Peyer's patch (tissue), 4 donors: Measurements from ENCODE around the gene YPEL1. TPM values are rescaled to one million over a fixed set of nuclear protein-coding genes. Genes with fewer than 3 reads are reported as not detected.

Source experiments
- DNase-seq, 3 donors: peaks; one replicate each; pipeline ENCODE4 v3.0.0-alpha.2; 2017 to 2019
- H3K27ac ChIP-seq, 4 donors: fragments of 200-600 bp; sonication (generic); one replicate each; pipeline ENCODE4 v1.5.1; 2016 to 2019
- H3K27me3 ChIP-seq, 2 donors: fragments of 200-600 bp; sonication (generic); one replicate each; pipeline ENCODE4 v1.5.1; 2019
- H3K36me3 ChIP-seq, 3 donors: fragments of 200-600 bp; sonication (generic); one replicate each; pipeline ENCODE4 v1.5.1; 2016 to 2019
- H3K4me1 ChIP-seq, 4 donors: fragments of 200-600 bp; sonication (generic); one replicate each; pipeline ENCODE4 v1.5.1; 2016 to 2019
- H3K4me3 ChIP-seq, 4 donors: fragments of 200-600 bp; sonication (generic); 1 replicate in 3 of 4; 2 replicates in 1 of 4; pipeline ENCODE4 v1.5.1; 2016 to 2019; ENCODE audit warnings: mild to moderate bottlenecking in 1 of 4
- H3K9me3 ChIP-seq, 4 donors: fragments of 200-600 bp; sonication (generic); one replicate each; pipeline ENCODE4 v1.5.1; 2016 to 2019; ENCODE audit warnings: mild to moderate bottlenecking in 1 of 4
- POLR2A ChIP-seq, 2 donors: fragments of 450-650 bp; IDR thresholded peaks; one replicate each; pipeline ENCODE4 v1.5.1; 2017; ENCODE audit warnings: antibody characterized with exemption in 2 of 2, mild to moderate bottlenecking in 2 of 2, moderate library complexity in 2 of 2
- total RNA-seq, 4 donors: library from RNA; depleted of rRNA; stranded (reverse); fragments of >200 nt; gene quantifications; one replicate each; pipeline ENCODE4 v1.1.0, GENCODE V29; 2016
- TF ChIP-seq, protein P1 (sequence below), 6 experiments: fragments of 450-650 bp in 4 of 6; fragments of 200-600 bp in 2 of 6; sonication (generic) in 1 of 6; IDR thresholded peaks; one replicate each; pipeline ENCODE4 v1.5.1; 2017 to 2019; ENCODE audit warnings: antibody characterized with exemption in 6 of 6, mild to moderate bottlenecking in 3 of 6, moderate library complexity in 1 of 6

YPEL1 gene
- total RNA-seq, 4 donors from 2014 or later, result 3.3 to 4.8 (median 3.4) TPM

DNA sequence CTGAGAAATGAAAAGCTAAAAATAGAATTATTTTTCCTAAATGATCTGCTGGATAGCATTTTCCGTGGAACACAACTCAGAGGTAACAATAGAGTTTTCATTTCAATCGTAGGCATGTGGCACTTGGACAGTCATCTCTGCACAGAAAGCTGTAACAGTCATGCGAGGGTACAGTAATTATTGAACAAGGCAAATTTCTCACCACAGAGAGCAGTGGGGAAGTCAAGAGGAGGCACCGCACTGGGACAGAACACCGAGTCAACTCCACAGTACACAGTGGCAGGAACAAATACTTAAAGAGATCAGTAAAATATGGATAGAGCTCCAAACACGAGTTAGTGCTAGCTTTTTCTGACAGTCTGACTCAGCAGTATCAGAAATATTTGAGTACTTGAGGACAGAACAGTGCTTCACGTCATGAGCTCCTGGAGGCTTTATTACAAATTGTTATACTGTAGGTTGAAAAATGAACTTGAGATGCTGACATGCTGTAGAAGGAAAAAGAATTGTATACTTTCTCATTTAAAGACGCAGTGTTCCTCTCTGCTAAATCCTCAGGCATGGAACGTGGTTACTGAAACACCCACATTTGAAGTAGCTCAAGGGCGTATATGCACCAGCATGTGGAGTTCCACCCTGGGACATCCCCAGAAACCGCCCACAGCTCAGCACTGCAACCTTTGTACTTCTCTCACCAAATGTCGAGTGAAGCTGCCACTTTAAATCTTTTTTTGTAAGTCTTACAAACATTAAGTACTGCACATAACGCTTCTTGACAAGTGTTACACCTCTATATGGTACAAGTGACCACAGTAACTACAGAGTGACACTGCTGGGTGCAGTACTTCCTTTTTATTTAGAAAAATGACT, 27.4 kb upstream of the YPEL1 start:
- Histone ChIP-seq H3K4me1 (no peaks in the 10 kb centered on the region), H3K4me3 (no peak overlapping the region), H3K27ac (peak overlapping the region in 3 of 4 donors; percentile 2 to 45 (median 13)), H3K9me3 (no peaks in the 10 kb centered on the region), H3K27me3 (no peaks in the 10 kb centered on the region), H3K36me3 (peaks cover 0 to 80% (median 3%) of the 10 kb centered on the region in 3 donors)
- TF ChIP-seq POLR2A (IDR thresholded peaks at IDR 0.05), result no peak
- TF ChIP-seq, protein P1, sequence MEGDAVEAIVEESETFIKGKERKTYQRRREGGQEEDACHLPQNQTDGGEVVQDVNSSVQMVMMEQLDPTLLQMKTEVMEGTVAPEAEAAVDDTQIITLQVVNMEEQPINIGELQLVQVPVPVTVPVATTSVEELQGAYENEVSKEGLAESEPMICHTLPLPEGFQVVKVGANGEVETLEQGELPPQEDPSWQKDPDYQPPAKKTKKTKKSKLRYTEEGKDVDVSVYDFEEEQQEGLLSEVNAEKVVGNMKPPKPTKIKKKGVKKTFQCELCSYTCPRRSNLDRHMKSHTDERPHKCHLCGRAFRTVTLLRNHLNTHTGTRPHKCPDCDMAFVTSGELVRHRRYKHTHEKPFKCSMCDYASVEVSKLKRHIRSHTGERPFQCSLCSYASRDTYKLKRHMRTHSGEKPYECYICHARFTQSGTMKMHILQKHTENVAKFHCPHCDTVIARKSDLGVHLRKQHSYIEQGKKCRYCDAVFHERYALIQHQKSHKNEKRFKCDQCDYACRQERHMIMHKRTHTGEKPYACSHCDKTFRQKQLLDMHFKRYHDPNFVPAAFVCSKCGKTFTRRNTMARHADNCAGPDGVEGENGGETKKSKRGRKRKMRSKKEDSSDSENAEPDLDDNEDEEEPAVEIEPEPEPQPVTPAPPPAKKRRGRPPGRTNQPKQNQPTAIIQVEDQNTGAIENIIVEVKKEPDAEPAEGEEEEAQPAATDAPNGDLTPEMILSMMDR (IDR thresholded peaks at IDR 0.05), result no peak
- DNase-seq, result peak in 1 of 3 donors; percentile 62

DNA sequence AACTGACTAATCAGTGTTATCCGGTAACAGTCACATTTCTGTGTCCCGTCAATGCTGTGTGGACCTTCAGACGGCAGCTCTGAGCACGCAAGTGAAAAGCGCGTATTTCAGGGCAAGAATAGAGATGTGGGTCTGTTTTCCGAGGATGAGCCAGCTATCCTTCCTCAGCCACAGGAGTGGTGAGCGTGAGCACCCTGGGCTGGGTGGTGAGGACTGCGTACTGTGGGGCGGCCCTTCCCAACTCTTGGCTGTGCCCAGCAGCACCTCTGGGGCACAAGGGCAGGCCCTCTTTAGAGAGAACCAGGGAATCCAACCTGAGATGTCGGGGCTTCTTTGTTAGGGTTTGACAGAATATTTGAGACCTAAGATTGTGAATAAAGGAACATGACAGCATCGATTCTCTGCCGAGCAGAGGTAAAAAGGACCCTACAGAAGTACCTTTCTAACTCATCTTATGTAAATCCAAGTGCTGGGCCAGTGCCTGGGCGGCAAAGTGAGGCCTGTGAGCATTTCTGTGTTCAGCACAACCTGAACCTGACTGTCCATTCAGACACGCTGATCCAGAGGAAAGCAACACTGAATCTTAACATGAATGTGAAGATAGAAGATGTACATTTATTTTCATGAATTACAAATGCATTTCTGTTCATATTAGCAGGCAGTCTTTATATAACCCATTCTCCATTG, 26.5 kb upstream of the YPEL1 start:
- no peak for TF ChIP-seq POLR2A (IDR thresholded peaks at IDR 0.05)
- TF ChIP-seq, protein P1 (IDR thresholded peaks at IDR 0.05), result no peak
- no peaks in the 10 kb centered on the region for H3K27me3 ChIP-seq
- peaks cover 0 to 77% (median 3%) of the 10 kb centered on the region in 3 donors for H3K36me3 ChIP-seq
- H3K4me1 ChIP-seq, result no peaks in the 10 kb centered on the region
- H3K27ac ChIP-seq, result peak overlapping the region in 2 of 4 donors; percentile 2 to 45
- DNase-seq, result no peak
- no peaks in the 10 kb centered on the region for H3K9me3 ChIP-seq
- no peak overlapping the region for H3K4me3 ChIP-seq

DNA sequence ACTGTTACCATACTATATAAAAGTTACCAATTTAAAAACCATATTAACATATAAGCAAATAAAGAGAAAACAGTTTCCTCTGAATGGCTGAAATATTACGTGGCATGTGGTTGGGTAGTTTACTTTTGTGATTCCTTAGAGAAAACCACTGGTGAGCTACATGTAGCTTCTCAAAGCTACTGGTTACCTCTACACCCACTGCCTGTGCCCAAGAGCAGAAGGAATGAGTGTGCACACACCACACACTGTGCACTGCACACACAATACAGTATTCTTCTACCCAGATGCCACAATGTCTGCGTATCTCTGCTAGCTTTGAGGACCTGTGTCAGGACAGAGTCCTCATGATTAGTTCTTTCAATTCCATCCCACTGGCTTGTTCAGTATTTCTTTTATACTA, 25.5 kb upstream of the YPEL1 start:
- TF ChIP-seq, protein P1 (IDR thresholded peaks at IDR 0.05), result no peak
- TF ChIP-seq POLR2A (IDR thresholded peaks at IDR 0.05), result no peak
- H3K36me3 ChIP-seq, result peaks cover 0 to 71% (median 0%) of the 10 kb centered on the region in 3 donors
- no peak for DNase-seq
- H3K27ac ChIP-seq, result peak overlapping the region in 1 of 4 donors; percentile 9
- H3K4me3 ChIP-seq, result no peak overlapping the region
- H3K4me1 ChIP-seq, result no peaks in the 10 kb centered on the region
- H3K9me3 ChIP-seq, result no peaks in the 10 kb centered on the region
- H3K27me3 ChIP-seq, result no peaks in the 10 kb centered on the region

DNA sequence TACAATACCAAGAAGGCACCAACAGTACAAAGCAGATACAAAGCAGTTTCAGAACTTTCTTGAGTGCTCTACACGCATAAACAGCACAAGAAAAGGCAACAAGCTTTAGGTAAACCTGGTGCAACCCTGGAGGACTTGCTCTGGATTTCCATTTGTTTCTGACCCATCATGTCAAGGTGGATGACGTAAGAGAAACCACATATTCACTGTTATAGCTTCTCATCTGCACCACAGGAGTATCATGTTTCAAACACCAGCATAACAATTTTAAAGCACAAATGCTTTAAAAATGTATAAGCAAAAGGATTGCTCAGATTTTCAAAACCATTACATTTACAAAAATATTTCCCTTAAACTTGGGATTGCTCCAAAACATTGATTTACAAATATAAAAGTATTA, 25.0 kb upstream of the YPEL1 start:
- H3K9me3 ChIP-seq, result no peaks in the 10 kb centered on the region
- no peak overlapping the region for H3K4me3 ChIP-seq
- TF ChIP-seq, protein P1 (IDR thresholded peaks at IDR 0.05), result no peak
- TF ChIP-seq POLR2A (IDR thresholded peaks at IDR 0.05), result no peak
- no peak for DNase-seq
- no peak overlapping the region for H3K27ac ChIP-seq
- peaks cover 0 to 1% (median 0%) of the 10 kb centered on the region in 4 donors for H3K4me1 ChIP-seq
- H3K36me3 ChIP-seq, result peaks cover 0 to 66% (median 0%) of the 10 kb centered on the region in 3 donors
- H3K27me3 ChIP-seq, result no peaks in the 10 kb centered on the region

DNA sequence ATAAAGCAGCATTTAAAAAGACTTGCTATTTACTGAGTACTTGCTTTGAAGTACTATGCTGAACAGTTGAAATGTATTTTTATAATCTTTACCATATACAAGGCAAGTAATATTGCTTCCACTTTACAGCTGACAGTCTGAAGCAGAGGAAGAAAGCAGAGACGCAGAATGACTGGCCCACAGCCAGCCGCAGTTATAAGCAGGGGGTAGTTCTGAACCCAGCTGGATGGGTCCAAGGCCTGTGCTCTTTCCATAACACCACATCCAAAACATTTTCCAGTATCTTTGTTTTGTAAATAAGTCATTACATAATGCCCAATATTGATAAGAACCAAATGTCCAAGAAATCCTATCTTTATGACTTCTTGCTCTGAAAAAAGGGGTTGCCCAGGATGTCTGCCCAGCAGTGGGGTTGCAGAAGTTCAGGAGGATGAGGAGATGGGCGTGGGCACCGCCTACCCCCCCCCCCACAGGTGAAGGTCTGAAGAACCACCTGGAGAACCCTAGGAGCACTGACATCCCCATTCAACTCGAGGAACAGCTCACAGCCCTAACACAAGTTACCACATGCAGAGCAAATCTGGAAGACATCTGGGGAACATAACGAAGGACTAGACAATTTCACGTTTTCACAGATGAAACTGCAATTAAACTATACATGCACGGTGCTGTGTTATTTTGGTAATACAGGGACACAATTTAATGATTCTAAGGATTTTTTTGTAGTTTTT, 24.2 kb upstream of the YPEL1 start:
- H3K27ac ChIP-seq, result no peak overlapping the region
- TF ChIP-seq POLR2A (IDR thresholded peaks at IDR 0.05), result no peak
- TF ChIP-seq, protein P1 (IDR thresholded peaks at IDR 0.05), result no peak

More for the DNA sequence above, 24.2 kb upstream of the YPEL1 start:
- Histone ChIP-seq H3K4me3 (no peak overlapping the region), H3K4me1 (peaks cover 0 to 8% (median 0%) of the 10 kb centered on the region in 4 donors), H3K36me3 (peaks cover 0 to 58% (median 0%) of the 10 kb centered on the region in 3 donors), H3K9me3 (no peaks in the 10 kb centered on the region), H3K27me3 (no peaks in the 10 kb centered on the region)
- no peak for DNase-seq
